Measurements from ENCODE around the gene BCAT1. TPM values are rescaled to one million over a fixed set of nuclear protein-coding genes. Genes with fewer than 3 reads are reported as not detected.

BCAT1 gene
- total and polyA plus RNA-seq, 2 of the 8 experiments (the other 6 are each of a cell fraction or from before 2014, with no cell fraction given): 19.7 to 263 TPM

GRCh38 chr12:24820872-24821271, 128.0 kb downstream of the BCAT1 start:
- Histone ChIP-seq H3K4ac (replicated peaks; ENCODE audit: insufficient read length, low read depth, low read length) (no peak overlapping the region), H3K56ac (replicated peaks; ENCODE audit: insufficient read length, low read depth, low read length) (no peak overlapping the region), H2AK5ac (ENCODE audit: low read depth, low read length) (no peak overlapping the region), H3K9ac (replicated peaks in 1 of 4; ENCODE audit: extremely low read depth in 1 of 4, low read depth in 3 of 4, low read length in 3 of 4) (no peak overlapping the region), H4K8ac (ENCODE audit: extremely low read depth, insufficient read depth, low read length) (no peak overlapping the region), H3K79me1 (ENCODE audit: low read depth, low read length) (no peaks in the 10 kb centered on the region), H4K5ac (ENCODE audit: insufficient read length, low read depth, low read length) (no peak overlapping the region), H2BK15ac (ENCODE audit: low read length) (no peak overlapping the region), H3K18ac (ENCODE audit: extremely low read depth, low read length) (no peak overlapping the region), H3K14ac (ENCODE audit: insufficient read length) (no peak overlapping the region), H4K91ac (replicated peaks; ENCODE audit: insufficient read length, low read length) (no peak overlapping the region), H3K4me3 (ENCODE audit: extremely low read depth in 1 of 4, insufficient read depth in 2 of 4, low read depth in 3 of 4, low read length in 4 of 4) (no peak overlapping the region), H2BK120ac (replicated peaks; ENCODE audit: low read depth, low read length) (no peak overlapping the region), H2BK12ac (ENCODE audit: low read depth, low read length) (no peak overlapping the region), H3K4me1 (replicated peaks in 1 of 4; ENCODE audit: control insufficient read depth in 3 of 4, insufficient read depth in 4 of 4, low read length in 3 of 4) (no peaks in the 10 kb centered on the region), H4K20me1 (replicated peaks in 1 of 2; ENCODE audit: control insufficient read depth in 1 of 2, insufficient read depth in 2 of 2, low read length in 2 of 2) (peaks cover 0 to 1% of the 10 kb centered on the region in 2 experiments), H2BK5ac (ENCODE audit: low read depth, low read length) (no peak overlapping the region), H3K9me3 (ENCODE audit: insufficient read depth in 2 of 2, low read depth in 1 of 2, low read length in 1 of 2) (no peaks in the 10 kb centered on the region), H2BK20ac (ENCODE audit: low read length) (no peak overlapping the region), H3K27ac (ENCODE audit: low read depth, low read length) (no peak overlapping the region), H3K36me3 (ENCODE audit: control insufficient read depth in 2 of 4, insufficient read depth in 4 of 4, low read length in 3 of 4) (peaks cover 6 to 77% (median 38%) of the 10 kb centered on the region in 4 experiments; a peak in 7 of 8 replicates), H2AFZ (ENCODE audit: low read length) (no peak overlapping the region), H3K23me2 (ENCODE audit: low read depth, low read length) (no peaks in the 10 kb centered on the region), H3K27me3 (replicated peaks in 1 of 4; ENCODE audit: control insufficient read depth in 3 of 4, extremely low read depth in 1 of 4, insufficient read depth in 3 of 4, low read length in 3 of 4) (no peaks in the 10 kb centered on the region), H3K4me2 (ENCODE audit: insufficient read depth in 1 of 2, low read depth in 2 of 2, low read length in 2 of 2) (no peak overlapping the region), H3K79me2 (ENCODE audit: control insufficient read depth in 1 of 2, insufficient read depth in 2 of 2, low read length in 2 of 2) (no peaks in the 10 kb centered on the region), H3K23ac (ENCODE audit: insufficient read length) (no peak overlapping the region)
- CTCF ChIA-PET (ENCODE audit: partially characterized antibody): no interaction called here
- POLR2A ChIA-PET (ENCODE audit: partially characterized antibody): interaction anchor here (1.1 kb wide), 1 partner anchor 11 kb away, joined by 4 read pairs; no protein-coding TSS in a partner anchor
- DNase-seq (ENCODE audit: low read depth in 1 of 2, low spot score in 2 of 2) (no peak), FAIRE-seq (no peak)
- TF ChIP-seq RBBP5 (IDR thresholded peaks at IDR 0.05; ENCODE audit: borderline replicate concordance, low read depth, low read length) (no peak), POU5F1 (IDR thresholded peaks at IDR 0.05; ENCODE audit: low read depth, low read length) (no peak), RAD21 (IDR thresholded peaks at IDR 0.05 in 1 of 2, conservative IDR thresholded peaks at IDR 0.05 in 1 of 2; ENCODE audit: low read depth in 2 of 2, low read length in 2 of 2) (no peak), CREB1 (IDR thresholded peaks at IDR 0.05) (no peak), TEAD4 (IDR thresholded peaks at IDR 0.05; ENCODE audit: low read depth, low read length) (no peak), USF2 (IDR thresholded peaks at IDR 0.05; ENCODE audit: low read length) (no peak), TBP (IDR thresholded peaks at IDR 0.05; ENCODE audit: low read depth, low read length) (no peak), SIN3A (conservative IDR thresholded peaks at IDR 0.05 in 1 of 2, IDR thresholded peaks at IDR 0.05 in 1 of 2; ENCODE audit: low read depth in 1 of 2, low read length in 2 of 2) (no peak)
- 92% methylated on average over 5 of the region's 5 CpGs; no CpG with 5 or more reads in 1 of the 2 experiments for WGBS, 2 experiments (ENCODE audit: extremely low coverage in 1 of 2, insufficient coverage in 1 of 2, insufficient read length in 1 of 2, insufficient replicate concordance in 2 of 2, low coverage in 1 of 2, low lambda C conversion rate in 2 of 2, missing lambda C conversion rate in 1 of 2)

All from H1 (cell line).